HG02623 (cell line): Measurements from ENCODE around the gene CCDC171.

Experiments
- ATAC-seq: cut with Tn5 transposase; IDR thresholded peaks from one replicate; pipeline ENCODE4 v1.9.1; 2021; ENCODE audit warnings: moderate library complexity; ENCODE audit not compliant: unreplicated experiment

The CCDC171 gene

DNA sequence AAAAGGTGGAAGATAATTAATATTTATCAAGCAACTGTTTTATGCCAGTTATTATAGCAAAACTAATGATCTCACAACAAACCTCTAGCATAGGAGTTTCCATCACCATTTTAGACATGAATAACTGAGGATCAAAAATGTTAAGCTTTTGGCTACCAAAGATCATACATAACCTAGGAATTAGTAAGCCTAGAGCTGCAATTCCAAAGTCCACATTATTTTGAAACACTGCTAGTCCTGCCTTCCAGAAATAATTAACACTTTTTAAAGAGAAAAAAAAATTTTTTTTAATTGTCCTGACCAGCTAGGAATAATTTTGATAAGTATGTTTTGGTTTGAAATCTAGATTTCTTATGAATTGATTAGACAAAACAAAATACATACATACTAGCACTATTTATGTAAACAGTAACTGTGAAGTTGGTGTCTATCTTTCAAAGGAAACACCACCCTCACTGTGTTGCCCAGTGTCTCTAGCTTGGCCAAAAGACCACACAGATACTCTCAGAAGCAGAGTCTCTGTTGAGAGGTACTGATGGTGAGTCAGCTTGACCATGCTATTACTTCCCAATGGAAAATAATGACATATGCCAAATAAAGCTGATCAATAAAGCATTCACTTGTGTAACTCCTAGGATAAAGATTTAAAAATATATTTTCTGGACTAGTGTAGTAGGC, 422.4 kb downstream of the CCDC171 start:
- ATAC-seq = no peak

GRCh38 chr9:15977438-15977837, 424.6 kb downstream of the CCDC171 start:
- ATAC-seq = no peak

GRCh38 chr9:15982182-15982581, 429.3 kb downstream of the CCDC171 start:
- ATAC-seq = no peak

GRCh38 chr9:15999422-16000339, 446.8 kb downstream of the CCDC171 start:
- no peak for ATAC-seq

GRCh38 chr9:16000811-16001210, 448.0 kb downstream of the CCDC171 start:
- no peak for ATAC-seq

GRCh38 chr9:16001856-16002255, 449.0 kb downstream of the CCDC171 start:
- no peak for ATAC-seq

GRCh38 chr9:16002816-16003215, 450.0 kb downstream of the CCDC171 start:
- ATAC-seq = no peak

DNA sequence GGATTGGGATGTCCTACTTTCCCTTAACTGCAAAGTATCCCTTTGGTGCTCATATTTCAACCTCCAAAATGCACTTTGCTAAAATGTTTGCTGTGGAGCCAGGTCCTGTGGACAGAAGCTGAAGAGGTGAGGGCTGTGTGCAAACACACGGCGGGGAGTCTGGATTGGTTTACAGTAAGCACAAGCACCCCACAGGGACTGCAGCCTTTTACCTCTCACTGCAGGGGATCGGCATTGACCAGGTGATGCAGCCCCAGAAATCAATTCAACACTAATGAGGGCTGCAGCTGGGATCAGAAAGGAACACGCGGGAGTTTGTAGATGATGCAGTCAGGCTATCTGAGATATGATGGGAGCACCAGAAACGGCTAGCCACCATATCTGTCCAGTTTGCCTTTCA, 450.9 kb downstream of the CCDC171 start:
- ATAC-seq = no peak

DNA sequence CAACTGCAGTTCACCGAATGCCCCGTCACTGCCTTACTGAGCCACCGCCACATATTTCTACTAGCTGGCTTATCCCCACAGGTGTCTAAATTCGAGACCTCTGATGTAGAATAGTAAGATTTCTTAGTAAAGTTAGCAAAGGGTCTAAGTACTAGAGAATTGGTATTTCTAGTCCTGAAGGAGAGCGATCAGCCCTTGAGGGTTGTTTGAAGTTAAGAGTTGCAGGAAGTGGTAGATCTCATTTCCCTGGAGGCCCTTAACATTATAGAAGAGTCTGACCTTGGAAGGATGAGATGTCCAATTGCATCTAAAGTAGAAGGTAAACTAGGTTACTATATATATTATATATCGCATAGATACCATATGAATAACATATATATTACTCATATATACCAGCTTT, 451.8 kb downstream of the CCDC171 start:
- ATAC-seq = no peak

DNA sequence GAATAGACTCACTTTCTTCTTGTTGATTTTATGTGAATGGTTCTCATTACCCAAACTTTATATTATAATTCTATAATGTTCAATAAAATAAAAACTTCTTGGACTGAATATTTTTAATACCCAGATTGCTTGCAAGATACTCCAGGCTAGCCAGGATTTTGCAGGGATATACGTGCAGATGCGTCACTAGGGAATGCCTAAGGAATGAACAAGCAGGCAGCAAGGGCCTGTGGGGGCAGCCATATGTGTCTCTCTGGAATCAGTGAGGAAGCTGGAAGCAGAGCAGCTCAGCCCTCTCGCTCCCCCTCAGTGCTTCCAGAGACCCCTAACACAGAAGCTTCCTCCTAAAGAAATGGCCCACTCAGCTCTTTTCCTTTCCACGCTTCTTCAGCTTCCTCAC, 457.4 kb downstream of the CCDC171 start:
- ATAC-seq = no peak

- ATAC-seq = no peak
These were observed 459.8 kb downstream of the CCDC171 start for GRCh38 chr9:16012621-16013020.

DNA sequence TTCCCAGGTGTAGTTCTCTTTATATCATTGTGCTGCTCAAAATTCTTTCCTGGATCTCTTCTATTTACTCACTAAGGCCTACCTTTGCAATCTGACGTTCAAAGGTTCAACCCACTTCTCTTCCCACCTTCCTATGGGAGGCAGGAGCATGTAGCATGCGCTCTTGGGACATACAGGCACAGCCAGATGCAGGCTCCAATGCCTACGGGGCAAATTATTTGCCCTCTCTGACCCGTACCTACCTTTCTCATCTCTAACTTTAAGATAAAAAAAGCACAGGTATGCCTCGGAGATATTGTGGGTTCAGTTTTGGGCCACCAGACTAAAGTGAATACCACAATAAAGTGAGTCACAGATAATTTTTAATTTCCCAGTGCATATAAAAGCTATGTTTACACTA, 460.5 kb downstream of the CCDC171 start:
- ATAC-seq = no peak

GRCh38 chr9:16013826-16014225, 461.0 kb downstream of the CCDC171 start:
- ATAC-seq = no peak

DNA sequence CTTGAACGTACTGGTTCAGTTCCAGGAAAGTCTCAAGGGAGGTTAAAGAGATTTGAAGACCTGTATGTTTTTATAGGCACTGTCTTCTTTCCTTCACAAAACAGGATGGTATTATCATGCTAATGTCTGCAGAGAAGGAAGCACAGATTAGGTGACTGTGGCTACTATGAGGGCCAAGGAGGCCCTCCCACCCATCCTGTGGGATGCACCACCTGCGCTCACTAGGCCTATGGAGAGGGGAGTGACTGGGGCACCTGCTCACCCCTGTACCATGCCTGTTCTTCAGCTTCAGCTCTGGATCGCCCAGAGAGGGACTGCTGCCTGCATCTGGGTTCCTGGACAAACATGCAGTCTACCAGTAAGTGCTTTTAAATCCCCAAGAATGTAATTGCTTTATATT, 469.4 kb downstream of the CCDC171 start:
- ATAC-seq = no peak

DNA sequence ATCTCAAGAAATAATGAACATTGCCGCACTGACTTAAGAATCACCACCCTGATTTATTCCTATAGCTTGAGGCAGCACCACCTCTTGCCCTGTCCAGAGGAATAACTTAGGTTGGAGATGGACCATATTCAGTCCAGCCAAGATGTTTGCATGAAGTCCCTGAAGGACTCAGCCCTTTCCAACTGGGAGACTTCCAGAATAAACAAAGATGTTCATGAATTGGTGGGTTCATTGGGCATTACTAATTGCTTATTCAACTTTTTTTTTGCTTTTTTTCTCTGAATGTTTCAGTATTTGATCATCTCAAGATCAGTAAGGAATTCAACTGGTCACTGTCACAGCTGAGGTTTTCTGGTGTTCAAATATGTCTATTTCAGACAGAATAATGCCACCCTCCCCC, 470.6 kb downstream of the CCDC171 start:
- ATAC-seq = no peak
